ENCODE data around the gene KIF3A. TPM values are rescaled to one million over a fixed set of nuclear protein-coding genes. Genes with fewer than 3 reads are reported as not detected.

Gene KIF3A
- polyA plus RNA-seq, 1 donor from 2014 or later: 94.4 TPM

GRCh38 chr5:132777209-132778069 lies 40.1 kb upstream of the KIF3A start, which contains the start of gene SEPTIN8:
Gene SEPTIN8 (minus strand): TSS chr5:132777239. CDS start chr5:132777137, 102 bp downstream.
- Histone ChIP-seq H3K9me3 (ENCODE audit: low read length) (no peaks in the 10 kb centered on the region), H3K27ac (ENCODE audit: low read length) (peak within 1 kb of the TSS; percentile 30), H3K27me3 (ENCODE audit: insufficient read depth, low read depth, low read length) (peaks cover 8% of the 10 kb centered on the region), H3K4me3 (ENCODE audit: low read length) (peak within 1 kb of the TSS; percentile 83), H3K9ac (ENCODE audit: low read length) (peak within 1 kb of the TSS; percentile 72), H4K20me1 (ENCODE audit: insufficient read depth) (no peaks in the 10 kb centered on the region), H3K36me3 (ENCODE audit: insufficient read depth, low read length) (no peaks in the 10 kb centered on the region), H3K4me2 (ENCODE audit: low read length) (peak within 1 kb of the TSS; percentile 52), H2AFZ (ENCODE audit: low read depth, low read length) (peak within 1 kb of the TSS; percentile 79), H3K79me2 (replicated peaks; ENCODE audit: insufficient read depth, low read length) (peaks cover 21% of the 10 kb centered on the region), H3K9me2 (ENCODE audit: insufficient read depth, low read length) (no peaks in the 10 kb centered on the region), H3F3A (ENCODE audit: insufficient read depth, low read length, poor library complexity, severe bottlenecking) (no peaks in the 10 kb centered on the region)
- TF ChIP-seq RAD21 (conservative IDR thresholded peaks at IDR 0.05): no peak
- TF ChIP-seq SMC3 (conservative IDR thresholded peaks at IDR 0.05; ENCODE audit: poor library complexity): no peak
- peak; percentile 11 for TF ChIP-seq MXI1 (conservative IDR thresholded peaks at IDR 0.05; ENCODE audit: poor library complexity, severe bottlenecking)
- TF ChIP-seq TAF1 (IDR thresholded peaks at IDR 0.05; ENCODE audit: low read depth): no peak
- TF ChIP-seq POLR2AphosphoS5 (IDR thresholded peaks at IDR 0.05): peak; percentile 25
- no peak for TF ChIP-seq EZH2 (IDR thresholded peaks at IDR 0.05; ENCODE audit: borderline replicate concordance, insufficient read depth, low read length, poor library complexity, severe bottlenecking)
- no peak for TF ChIP-seq REST (IDR thresholded peaks at IDR 0.05; ENCODE audit: borderline replicate concordance)
- TF ChIP-seq CTCF (IDR thresholded peaks at IDR 0.05; ENCODE audit: poor library complexity, severe bottlenecking): no peak
- no peak for TF ChIP-seq EP300 (conservative IDR thresholded peaks at IDR 0.05; ENCODE audit: poor library complexity, severe bottlenecking)

GRCh38 chr5:132776938-132777208 lies 39.5 kb upstream of the KIF3A start:
- Histone ChIP-seq H3K27me3 (ENCODE audit: insufficient read depth, low read depth, low read length) (peaks cover 8% of the 10 kb centered on the region), H3K9ac (ENCODE audit: low read length) (peak overlapping the region; percentile 72)

More at GRCh38 chr5:132776938-132777208, 39.5 kb upstream of the KIF3A start:
- no peak overlapping the region for H2AFZ ChIP-seq (ENCODE audit: low read depth, low read length)
- H3F3A ChIP-seq (ENCODE audit: insufficient read depth, low read length, poor library complexity, severe bottlenecking): no peaks in the 10 kb centered on the region
- no peaks in the 10 kb centered on the region for H3K9me2 ChIP-seq (ENCODE audit: insufficient read depth, low read length)
- no peak overlapping the region for H3K4me2 ChIP-seq (ENCODE audit: low read length)
- no peak overlapping the region for H3K27ac ChIP-seq (ENCODE audit: low read length)
- no peaks in the 10 kb centered on the region for H3K9me3 ChIP-seq (ENCODE audit: low read length)
- H4K20me1 ChIP-seq (ENCODE audit: insufficient read depth): no peaks in the 10 kb centered on the region
- peak overlapping the region; percentile 83 for H3K4me3 ChIP-seq (ENCODE audit: low read length)
- no peaks in the 10 kb centered on the region for H3K36me3 ChIP-seq (ENCODE audit: insufficient read depth, low read length)
- peak; percentile 34 for TF ChIP-seq MXI1 (conservative IDR thresholded peaks at IDR 0.05; ENCODE audit: poor library complexity, severe bottlenecking)
- TF ChIP-seq EP300 (conservative IDR thresholded peaks at IDR 0.05; ENCODE audit: poor library complexity, severe bottlenecking): no peak
- no peak for TF ChIP-seq RAD21 (conservative IDR thresholded peaks at IDR 0.05)
- TF ChIP-seq CTCF (IDR thresholded peaks at IDR 0.05; ENCODE audit: poor library complexity, severe bottlenecking): no peak
- peaks cover 21% of the 10 kb centered on the region for H3K79me2 ChIP-seq (replicated peaks; ENCODE audit: insufficient read depth, low read length)

Measured in neural cell (in vitro differentiated cells).